Lung (tissue), 12 donors: ENCODE measurements around the gene PRKCH. TPM values are rescaled to one million over a fixed set of nuclear protein-coding genes. Genes with fewer than 3 reads are reported as not detected.

ENCODE experiments used
- ATAC-seq: fragments of 200-7000 bp; cut with Tn5 transposase; one replicate; pipeline ENCODE4 v1.9.1; 2020; ENCODE audit warnings: moderate number of reproducible peaks; ENCODE audit not compliant: insufficient read depth, low FRiP score
- DNase-seq, 3 donors: peaks; one replicate each; pipeline ENCODE4 v3.0.0-alpha.2; 2013 to 2017
- H3K27ac ChIP-seq, 2 donors: one replicate each; pipeline ENCODE4 v1.5.1; 2013; ENCODE audit warnings: mild to moderate bottlenecking in 2 of 2, moderate library complexity in 2 of 2, control low read depth in 1 of 2, inconsistent platforms in 1 of 2, low read depth in 1 of 2, low read length in 1 of 2
- H3K27me3 ChIP-seq, 3 donors: one replicate each; pipeline ENCODE4 v1.5.1; 2013; ENCODE audit warnings: low read length in 2 of 3; ENCODE audit not compliant: control insufficient read depth in 3 of 3, insufficient read depth in 3 of 3
- H3K36me3 ChIP-seq, 4 donors: one replicate each; pipeline ENCODE4 v1.5.1; 2013; ENCODE audit warnings: low read length in 4 of 4, mild to moderate bottlenecking in 1 of 4, moderate library complexity in 1 of 4; ENCODE audit not compliant: control insufficient read depth in 4 of 4, insufficient read depth in 4 of 4
- H3K4me1 ChIP-seq, 5 donors: one replicate each; pipeline ENCODE4 v1.5.1; 2013; ENCODE audit warnings: low read length in 5 of 5, mild to moderate bottlenecking in 2 of 5, moderate library complexity in 1 of 5; ENCODE audit not compliant: control insufficient read depth in 5 of 5, insufficient read depth in 5 of 5
- H3K4me3 ChIP-seq: one replicate; pipeline ENCODE4 v1.5.1; 2013; ENCODE audit warnings: mild to moderate bottlenecking, control low read depth, moderate library complexity
- H3K9ac ChIP-seq, 2 donors: one replicate each; pipeline ENCODE4 v1.5.1; 2013; ENCODE audit warnings: low read length in 2 of 2, control low read depth in 1 of 2; ENCODE audit not compliant: insufficient read depth in 1 of 2
- H3K9me3 ChIP-seq, 4 donors: one replicate each; pipeline ENCODE4 v1.5.1; 2013; ENCODE audit warnings: low read length in 3 of 4, mild to moderate bottlenecking in 1 of 4, moderate library complexity in 1 of 4; ENCODE audit not compliant: control insufficient read depth in 4 of 4, insufficient read depth in 3 of 4
- CTCF ChIP-seq: IDR thresholded peaks from 2 replicates; pipeline ENCODE4 v1.5.1; 2012; ENCODE audit warnings: mild to moderate bottlenecking; ENCODE audit errors: control extremely low read depth, extremely low read depth
- WGBS, 2 donors: extraction: QIAGEN DNeasy Blood & Tissue Kit; methylation state at CpG; one replicate each; pipeline ENCODE4 v1.1.7; 2013; 5-methylcytosine and 5-hydroxymethylcytosine counted together
- polyA plus RNA-seq, 2 donors: library from polyadenylated mRNA; stranded (reverse); fragments of 200-250 nt; gene quantifications; one replicate each; pipeline ENCODE4 v1.2.1, GENCODE V29; 2013
- total RNA-seq, 2 donors: library from RNA; depleted of rRNA in 1 of 2; stranded (reverse); fragments of >200 nt in 1 of 2; gene quantifications; one replicate each; pipeline ENCODE4 v1.2.1, GENCODE V29; 2014 to 2021
- donor health status: control.
- donor health status: control.
- donor health status: Bipolar disorder and iron deficiency.
- donor health status: healthy.
- donor health status: DM: yes; HTN: yes; CAD: no.

PRKCH gene
- total and polyA plus RNA-seq, 4 donors: 12.9 to 126 (median 51.4) TPM

- DNase-seq: peak in 2 of 3 donors; percentile 58 to 71
- Histone ChIP-seq H3K36me3 (no peaks in the 10 kb centered on the region), H3K27me3 (no peaks in the 10 kb centered on the region), H3K27ac (no peak overlapping the region), H3K9ac (no peak overlapping the region), H3K9me3 (no peaks in the 10 kb centered on the region), H3K4me3 (no peak overlapping the region), H3K4me1 (peaks cover 0 to 2% (median 0%) of the 10 kb centered on the region in 5 donors)
- TF ChIP-seq CTCF: peak; percentile 44
- no peak for ATAC-seq
- WGBS, 2 donors: 38 to 44% methylated on average over 2 of the region's 2 CpGs
Measured at GRCh38 chr14:61296719-61297502, 24.5 kb upstream of the PRKCH start.

GRCh38 chr14:61297581-61297980 lies 23.8 kb upstream of the PRKCH start:
- Histone ChIP-seq H3K4me1 (peaks cover 0 to 2% (median 0%) of the 10 kb centered on the region in 5 donors), H3K36me3 (no peaks in the 10 kb centered on the region), H3K27ac (no peak overlapping the region), H3K9me3 (no peaks in the 10 kb centered on the region), H3K9ac (no peak overlapping the region), H3K27me3 (no peaks in the 10 kb centered on the region), H3K4me3 (no peak overlapping the region)
- ATAC-seq (no peak), DNase-seq (no peak)
- 69 to 75% methylated on average over 6 of the region's 6 CpGs for whole genome bisulfite sequencing, 2 donors
- TF ChIP-seq CTCF: no peak

- Histone ChIP-seq H3K9ac (no peak overlapping the region), H3K4me1 (peaks cover 0 to 2% (median 0%) of the 10 kb centered on the region in 5 donors), H3K36me3 (no peaks in the 10 kb centered on the region), H3K9me3 (no peaks in the 10 kb centered on the region), H3K27ac (no peak overlapping the region), H3K27me3 (no peaks in the 10 kb centered on the region), H3K4me3 (no peak overlapping the region)
- WGBS, 2 donors: 46 to 51% methylated on average over 3 of the region's 3 CpGs
- DNase-seq: no peak
- no peak for ATAC-seq
- TF ChIP-seq CTCF: no peak
Measured at GRCh38 chr14:61298824-61299223, 22.6 kb upstream of the PRKCH start.

- H3K9ac ChIP-seq: no peak overlapping the region
- H3K9me3 ChIP-seq: no peaks in the 10 kb centered on the region
- H3K27ac ChIP-seq: no peak overlapping the region
- H3K4me3 ChIP-seq: no peak overlapping the region
- WGBS, 2 donors: 21 to 38% methylated on average over 2 of the region's 2 CpGs
- H3K36me3 ChIP-seq: no peaks in the 10 kb centered on the region
- no peak for DNase-seq
- H3K4me1 ChIP-seq: peaks cover 0 to 2% (median 0%) of the 10 kb centered on the region in 5 donors
- H3K27me3 ChIP-seq: no peaks in the 10 kb centered on the region
- TF ChIP-seq CTCF: no peak
- no peak for ATAC-seq
Measured at GRCh38 chr14:61300209-61300608, 21.2 kb upstream of the PRKCH start.
